SK-N-SH treated with all-trans-retinoic acid at 6 μM for 48 hours (cell line): ENCODE data around the gene BCAR3.

Experiments used
- ATAC-seq: fragments of 200-7000 bp; cut with Tn5 transposase; 3 replicates; pipeline ENCODE4 v1.9.1; 2020; ENCODE audit warnings: mild to moderate bottlenecking, moderate library complexity
- ARNTL ChIP-seq: fragments of 450-650 bp; formaldehyde crosslinking; IDR thresholded peaks from 2 replicates; pipeline ENCODE4 v1.5.0; 2020; ENCODE audit warnings: low read depth, mild to moderate bottlenecking, moderate library complexity, borderline replicate concordance
- BACH2 ChIP-seq: fragments of 250-450 bp; sonication (Bioruptor Pico); IDR thresholded peaks from 2 replicates; pipeline ENCODE4 v1.9.0; 2021; ENCODE audit warnings: mild to moderate bottlenecking, borderline replicate concordance
- CREB5 ChIP-seq: fragments of 250-450 bp; sonication (Bioruptor Pico); IDR thresholded peaks from 2 replicates; pipeline ENCODE4 v1.5.1; 2020; ENCODE audit warnings: low read depth, mild to moderate bottlenecking, moderate library complexity
- CSDC2 ChIP-seq: fragments of 250-450 bp; sonication (Bioruptor Pico); IDR thresholded peaks from 2 replicates; pipeline ENCODE4 v1.5.0; 2020; ENCODE audit warnings: mild to moderate bottlenecking, moderate library complexity
- CSRNP3 ChIP-seq: fragments of 250-450 bp; sonication (Bioruptor Pico); IDR thresholded peaks from 2 replicates; pipeline ENCODE4 v1.5.1; 2021; ENCODE audit warnings: mild to moderate bottlenecking, moderate library complexity
- ESRRG ChIP-seq: fragments of 250-450 bp; sonication (Bioruptor Pico); IDR thresholded peaks from 2 replicates; pipeline ENCODE4 v1.6.1; 2021; ENCODE audit warnings: mild to moderate bottlenecking
- GLIS3 ChIP-seq: fragments of 250-450 bp; sonication (Bioruptor Pico); IDR thresholded peaks from 2 replicates; pipeline ENCODE4 v1.5.0; 2020; ENCODE audit warnings: mild to moderate bottlenecking, moderate library complexity
- ISL1 ChIP-seq: fragments of 250-450 bp; sonication (Bioruptor Pico); IDR thresholded peaks from 2 replicates; pipeline ENCODE4 v2.1.2; 2022; ENCODE audit warnings: mild to moderate bottlenecking, moderate library complexity
- OSR1 ChIP-seq: fragments of 250-450 bp; sonication (Bioruptor Pico); IDR thresholded peaks from 2 replicates; pipeline ENCODE4 v1.8.0; 2022; ENCODE audit warnings: moderate library complexity, mild to moderate bottlenecking, inconsistent platforms
- PATZ1 ChIP-seq: fragments of 250-450 bp; sonication (Bioruptor Pico); IDR thresholded peaks from 2 replicates; pipeline ENCODE4 v1.8.0; 2020; ENCODE audit warnings: mild to moderate bottlenecking, moderate library complexity, borderline replicate concordance
- POU6F1 ChIP-seq: fragments of 250-450 bp; sonication (Bioruptor Pico); IDR thresholded peaks from 2 replicates; pipeline ENCODE4 v1.8.0; 2021; ENCODE audit warnings: low read depth, mild to moderate bottlenecking, moderate library complexity, borderline replicate concordance
- PPARA ChIP-seq: fragments of 250-450 bp; sonication (Bioruptor Pico); IDR thresholded peaks from 2 replicates; pipeline ENCODE4 v1.5.0; 2020; ENCODE audit warnings: mild to moderate bottlenecking, borderline replicate concordance
- RARB ChIP-seq: fragments of 250-450 bp; sonication (Bioruptor Pico); IDR thresholded peaks from 2 replicates; pipeline ENCODE4 v1.8.0; 2021; ENCODE audit warnings: mild to moderate bottlenecking, moderate library complexity
- SNAI2 ChIP-seq: fragments of 250-450 bp; sonication (Bioruptor Pico); IDR thresholded peaks from 2 replicates; pipeline ENCODE4 v1.5.0; 2020; ENCODE audit warnings: mild to moderate bottlenecking, moderate library complexity
- TCF4 ChIP-seq: fragments of 250-450 bp; sonication (Bioruptor Pico); IDR thresholded peaks from 2 replicates; pipeline ENCODE4 v1.8.0; 2021; ENCODE audit warnings: mild to moderate bottlenecking, moderate library complexity, borderline replicate concordance
- TOX ChIP-seq: fragments of 250-450 bp; sonication (Bioruptor Pico); IDR thresholded peaks from 2 replicates; pipeline ENCODE4 v1.8.0; 2021; ENCODE audit warnings: mild to moderate bottlenecking, moderate library complexity, borderline replicate concordance
- TSHZ2 ChIP-seq: fragments of 250-450 bp; sonication (Bioruptor Pico); IDR thresholded peaks from 2 replicates; pipeline ENCODE4 v1.5.0; 2020; ENCODE audit warnings: mild to moderate bottlenecking, moderate library complexity
- ZC3H10 ChIP-seq: fragments of 250-450 bp; sonication (Bioruptor Pico); IDR thresholded peaks from 2 replicates; pipeline ENCODE4 v1.5.1; 2021; ENCODE audit warnings: mild to moderate bottlenecking, moderate library complexity
- ZFP30 ChIP-seq: fragments of 450-650 bp; formaldehyde crosslinking; IDR thresholded peaks from 2 replicates; pipeline ENCODE4 v1.5.0; 2022; ENCODE audit warnings: mild to moderate bottlenecking, moderate library complexity
- ZNF565 ChIP-seq: fragments of 450-650 bp; formaldehyde crosslinking; conservative IDR thresholded peaks from 2 replicates; pipeline ENCODE4 v1.5.0; 2020; ENCODE audit warnings: low read depth, mild to moderate bottlenecking, moderate library complexity
- ZNF8 ChIP-seq: fragments of 450-650 bp; formaldehyde crosslinking; IDR thresholded peaks from 2 replicates; pipeline ENCODE4 v1.5.0; 2020; ENCODE audit warnings: mild to moderate bottlenecking, moderate library complexity

BCAR3 gene

GRCh38 chr1:93575621-93576284 is 105.9 kb downstream of the BCAR3 start (continued):
- TF ChIP-seq TOX (CRISPR knock-in tag) (no peak), ZNF565 (CRISPR knock-in tag) (no peak), CSDC2 (CRISPR knock-in tag) (no peak), CREB5 (CRISPR knock-in tag) (no peak)

GRCh38 chr1:93574991-93575390 is 106.6 kb downstream of the BCAR3 start:
- TF ChIP-seq GLIS3 (CRISPR knock-in tag) (no peak), ISL1 (CRISPR knock-in tag) (no peak), ESRRG (CRISPR knock-in tag) (no peak), PPARA (CRISPR knock-in tag) (no peak), ZNF8 (no peak)

GRCh38 chr1:93574511-93574910 is 107.1 kb downstream of the BCAR3 start:
- TF ChIP-seq TOX (CRISPR knock-in tag) (no peak), ISL1 (CRISPR knock-in tag) (no peak), OSR1 (CRISPR knock-in tag) (no peak), ZC3H10 (no peak)
- ATAC-seq: no peak

More at GRCh38 chr1:93574991-93575390, 106.6 kb downstream of the BCAR3 start:
- no peak for ATAC-seq

GRCh38 chr1:93573940-93574469 is 107.6 kb downstream of the BCAR3 start:
- TF ChIP-seq ZFP30: no peak
- no peak for TF ChIP-seq TOX (CRISPR knock-in tag)
- TF ChIP-seq ISL1 (CRISPR knock-in tag): no peak
- TF ChIP-seq ZNF8: no peak
- TF ChIP-seq CSRNP3 (CRISPR knock-in tag): no peak
- no peak for TF ChIP-seq SNAI2 (CRISPR knock-in tag)
- TF ChIP-seq ZC3H10: no peak
- TF ChIP-seq CSDC2 (CRISPR knock-in tag): no peak
- TF ChIP-seq BACH2: no peak
- no peak for TF ChIP-seq ARNTL (CRISPR knock-in tag)
- no peak for TF ChIP-seq POU6F1 (CRISPR knock-in tag)
- no peak for TF ChIP-seq GLIS3 (CRISPR knock-in tag)
- TF ChIP-seq OSR1 (CRISPR knock-in tag): no peak
- TF ChIP-seq RARB: no peak
- no peak for ATAC-seq

- TF ChIP-seq ISL1 (CRISPR knock-in tag): no peak
- TF ChIP-seq PATZ1: no peak
- no peak for TF ChIP-seq CSDC2 (CRISPR knock-in tag)
- TF ChIP-seq TSHZ2 (CRISPR knock-in tag): no peak
- no peak for TF ChIP-seq POU6F1 (CRISPR knock-in tag)
- no peak for TF ChIP-seq TCF4
- TF ChIP-seq ESRRG (CRISPR knock-in tag): no peak
- TF ChIP-seq, all 23 proteins: peak for 0
- no peak for ATAC-seq
Observed at GRCh38 chr1:93571623-93572310, 109.9 kb downstream of the BCAR3 start.
